HG02973 (cell line): Measurements from ENCODE around the gene HKDC1.
A peak's percentile ranks its signal among the peaks of the same experiment; 100 is the strongest.

Experiments used
- ATAC-seq: cut with Tn5 transposase; IDR thresholded peaks from one replicate; pipeline ENCODE4 v1.9.1; 2021; ENCODE audit warnings: moderate library complexity; ENCODE audit not compliant: unreplicated experiment

The HKDC1 gene

GRCh38 chr10:69216577-69217118 is 3.5 kb upstream of the HKDC1 start:
- no peak for ATAC-seq

DNA sequence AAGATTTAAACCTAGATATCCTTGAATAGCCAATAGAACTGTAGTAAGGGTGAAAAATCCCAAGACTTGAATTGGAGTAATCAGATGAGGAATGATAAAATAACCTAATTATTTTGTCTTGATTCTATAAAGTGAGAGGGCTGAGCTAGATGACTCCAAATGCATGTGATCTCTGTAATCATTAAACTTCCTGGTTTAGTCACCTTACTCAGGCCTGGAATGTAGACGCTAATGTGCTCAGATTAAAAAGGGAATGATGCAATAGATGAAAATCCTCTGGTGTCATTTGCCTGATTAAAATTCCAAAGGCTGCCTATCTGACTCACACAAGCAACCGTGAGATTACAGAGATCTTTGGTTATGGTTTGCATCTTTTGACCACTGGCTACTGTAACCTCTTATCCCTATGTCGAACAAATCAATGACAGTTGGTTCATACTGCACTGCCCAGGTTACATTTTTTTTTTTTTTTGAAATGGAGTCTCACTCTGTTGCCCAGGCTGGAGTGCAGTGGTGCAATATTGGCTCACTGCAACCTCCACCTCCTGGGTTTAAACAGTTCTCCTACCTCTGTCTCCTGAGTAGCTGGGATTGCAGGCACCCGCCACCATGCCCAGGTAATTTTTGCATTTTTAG is 2.9 kb upstream of the HKDC1 start:
- no peak for ATAC-seq

DNA sequence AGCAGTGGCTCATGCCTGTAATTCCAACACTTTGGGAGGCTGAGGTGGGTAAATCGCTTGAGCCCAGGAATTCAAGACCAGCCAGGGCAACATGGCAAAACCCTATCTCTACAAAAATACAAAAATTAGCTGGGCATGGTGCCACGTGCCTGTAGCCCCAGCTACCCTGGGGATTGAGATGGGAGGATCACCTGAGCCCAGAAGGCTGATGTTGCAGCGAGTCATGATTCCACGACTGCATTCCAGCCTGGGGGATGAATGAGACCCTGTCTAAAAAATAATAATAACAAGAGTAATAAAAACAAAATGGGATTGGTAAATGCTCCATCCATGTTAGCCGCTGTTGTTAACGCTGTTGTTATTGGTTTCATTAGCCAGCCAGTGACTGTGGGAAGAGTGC is 1.3 kb upstream of the HKDC1 start:
- ATAC-seq: no peak

DNA sequence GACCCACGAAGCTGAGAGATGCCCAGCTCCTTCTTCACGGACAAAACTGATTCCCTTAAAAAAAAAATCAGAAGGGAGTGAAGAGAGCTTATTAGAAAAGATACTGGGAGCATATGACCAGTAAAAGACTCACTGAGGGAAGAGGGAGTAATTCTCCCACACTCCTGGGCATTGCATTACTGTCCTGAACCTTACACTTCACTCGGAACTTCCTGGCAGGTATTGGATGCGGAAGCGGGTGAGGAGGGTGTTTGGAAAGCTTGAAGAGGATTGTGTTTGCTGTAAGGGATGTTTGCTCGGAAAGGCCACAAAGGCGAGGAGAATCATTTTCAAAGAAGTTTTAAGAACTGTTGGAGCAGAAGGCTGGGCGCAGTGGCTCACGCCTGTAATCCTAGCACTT is 375 bp downstream of the HKDC1 start:
- no peak for ATAC-seq

GRCh38 chr10:69222157-69223027 is 2.3 kb downstream of the HKDC1 start:
- ATAC-seq: peak; percentile 90

- peak; percentile 7 for ATAC-seq
Measured at GRCh38 chr10:69223028-69223342, 2.9 kb downstream of the HKDC1 start.

GRCh38 chr10:69224862-69225657 is 4.9 kb downstream of the HKDC1 start:
- ATAC-seq: no peak

- no peak for ATAC-seq
Measured at GRCh38 chr10:69225681-69226080, 5.5 kb downstream of the HKDC1 start.

DNA sequence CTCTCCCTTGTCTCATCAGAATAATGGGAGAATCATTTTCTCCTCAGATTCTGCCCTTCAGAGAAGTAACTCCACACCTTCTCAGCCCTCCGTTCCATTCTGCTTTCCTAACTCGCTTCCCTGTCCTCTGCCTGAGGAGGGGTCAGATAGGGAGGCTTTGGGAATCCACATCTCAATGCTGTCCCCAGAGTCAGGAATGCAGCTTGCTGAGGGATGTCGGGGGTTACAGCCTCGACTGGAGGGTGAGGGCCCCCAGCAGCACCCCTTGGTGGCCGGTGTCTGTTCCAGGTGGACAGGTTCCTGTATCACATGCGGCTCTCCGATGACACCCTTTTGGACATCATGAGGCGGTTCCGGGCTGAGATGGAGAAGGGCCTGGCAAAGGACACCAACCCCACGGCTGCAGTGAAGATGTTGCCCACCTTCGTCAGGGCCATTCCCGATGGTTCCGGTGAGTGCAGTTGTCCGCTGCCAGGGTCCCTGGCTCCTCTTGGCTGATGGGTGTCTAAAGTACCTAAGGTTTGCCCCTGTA is 6.9 kb downstream of the HKDC1 start:
- no peak for ATAC-seq

- no peak for ATAC-seq
Measured at GRCh38 chr10:69228151-69228550, 8.0 kb downstream of the HKDC1 start.

- no peak for ATAC-seq
Measured at GRCh38 chr10:69229616-69229916, 9.4 kb downstream of the HKDC1 start.

GRCh38 chr10:69230128-69230527 is 10.0 kb downstream of the HKDC1 start:
- ATAC-seq: no peak

DNA sequence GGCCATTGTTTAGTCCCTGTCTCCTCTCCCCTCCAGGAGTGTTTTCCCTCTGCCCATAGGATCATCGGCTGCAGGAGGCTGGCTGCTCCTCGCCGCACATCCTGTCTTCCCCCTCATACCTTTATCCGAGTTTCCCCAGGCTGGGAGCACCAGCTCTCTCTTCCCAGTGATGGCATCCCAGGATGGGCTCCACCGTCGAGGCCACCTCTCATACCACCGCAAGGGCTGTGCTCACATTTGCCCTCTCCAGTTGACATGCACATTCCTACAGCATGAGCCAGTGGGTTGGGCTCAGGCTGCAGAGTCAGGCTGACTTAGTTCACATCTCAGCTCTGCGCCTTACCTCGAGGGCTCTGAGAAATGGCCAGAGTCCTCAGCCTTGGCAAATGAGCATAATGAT is 12.1 kb downstream of the HKDC1 start:
- no peak for ATAC-seq

- ATAC-seq: no peak
Measured at GRCh38 chr10:69232736-69233480, 12.8 kb downstream of the HKDC1 start.

DNA sequence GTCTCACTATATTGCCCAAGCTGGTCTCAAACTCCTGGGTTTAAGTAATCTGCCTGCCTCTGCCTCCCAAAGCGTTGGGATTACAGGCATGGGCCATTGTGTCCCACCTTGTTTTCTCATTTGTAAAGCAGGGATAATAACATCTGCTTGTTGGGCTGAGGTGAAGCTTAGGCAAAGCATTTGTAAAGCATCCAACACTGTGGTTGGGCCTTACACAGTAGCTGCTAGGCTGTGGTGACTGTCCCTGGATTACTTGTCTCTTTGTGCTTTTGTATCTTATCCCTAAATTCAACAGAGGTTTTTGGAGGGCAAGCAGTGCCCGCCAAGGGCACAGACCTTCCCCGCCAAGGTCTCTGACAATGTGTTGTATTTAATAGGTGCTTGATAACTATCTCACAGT is 14.3 kb downstream of the HKDC1 start:
- no peak for ATAC-seq

- ATAC-seq: peak; percentile 89
Measured at GRCh38 chr10:69237528-69238159, 17.5 kb downstream of the HKDC1 start.

DNA sequence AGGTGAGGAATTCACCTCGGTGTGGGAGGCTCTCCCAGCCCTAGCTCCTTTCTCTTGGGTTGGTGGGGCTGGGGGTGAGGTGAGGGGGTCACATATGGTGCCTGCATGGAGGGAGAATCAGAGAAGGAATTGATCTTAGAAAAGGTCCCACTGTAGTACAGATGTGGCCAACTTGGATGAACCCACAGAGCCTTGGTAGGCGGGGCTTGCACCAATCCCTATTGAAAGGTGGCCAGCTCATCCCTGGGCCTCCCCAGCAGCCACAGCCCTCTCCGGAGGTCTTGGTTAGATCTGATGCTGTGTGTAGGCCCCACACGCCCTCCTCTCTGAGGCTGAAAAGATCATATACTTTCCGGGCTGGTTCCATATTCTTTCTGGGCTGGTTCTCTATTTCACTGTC is 19.0 kb downstream of the HKDC1 start:
- no peak for ATAC-seq

DNA sequence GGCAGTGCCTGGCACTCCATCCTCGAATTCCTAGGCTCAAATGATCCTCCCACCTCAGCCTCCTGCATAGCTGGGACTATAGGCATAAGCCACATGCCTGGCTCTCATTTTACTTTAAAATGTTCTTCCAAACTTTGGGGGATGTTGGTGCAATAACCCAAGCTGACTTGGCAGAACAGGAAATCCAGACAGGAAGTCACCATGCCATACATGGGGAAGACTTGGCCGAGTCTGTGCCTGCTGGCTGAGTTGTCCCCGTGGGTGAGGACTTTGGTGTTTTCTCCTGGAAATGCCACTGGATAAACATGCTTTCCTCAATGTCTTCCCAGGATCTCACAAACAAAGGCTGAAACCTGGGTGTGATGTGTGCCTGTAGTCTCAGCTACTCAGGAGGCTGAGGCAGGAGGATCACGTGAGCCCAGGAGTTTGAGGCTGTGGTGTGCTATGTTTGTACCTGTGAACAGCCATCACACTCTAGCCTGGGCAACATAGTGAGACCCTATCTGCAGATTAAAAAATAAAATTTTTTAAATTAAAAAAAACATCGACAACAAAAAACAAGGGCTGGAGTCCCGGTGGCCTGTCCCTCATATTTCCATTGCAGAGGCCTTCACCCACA is 19.8 kb downstream of the HKDC1 start:
- ATAC-seq: no peak

DNA sequence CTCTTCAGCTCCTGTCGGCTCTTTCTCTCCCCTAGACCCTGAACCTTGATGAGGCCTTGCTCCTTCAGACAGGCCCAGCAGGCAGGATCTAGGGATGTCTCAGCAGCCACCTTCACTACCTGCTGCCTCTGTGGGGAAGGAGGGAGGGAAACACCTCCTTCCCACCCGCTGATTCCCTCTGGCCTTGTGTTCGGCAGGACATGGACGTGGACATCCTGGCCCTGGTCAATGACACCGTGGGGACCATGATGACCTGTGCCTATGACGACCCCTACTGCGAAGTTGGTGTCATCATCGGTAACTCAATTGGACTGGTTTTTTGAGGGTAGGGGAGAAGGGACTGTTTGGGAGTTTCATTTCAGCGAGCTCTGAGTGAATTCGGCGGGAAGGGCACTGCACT is 20.3 kb downstream of the HKDC1 start:
- no peak for ATAC-seq

- no peak for ATAC-seq
Measured at GRCh38 chr10:69241575-69241974, 21.4 kb downstream of the HKDC1 start.
